ENCODE data around the gene DDTL.

DNA sequence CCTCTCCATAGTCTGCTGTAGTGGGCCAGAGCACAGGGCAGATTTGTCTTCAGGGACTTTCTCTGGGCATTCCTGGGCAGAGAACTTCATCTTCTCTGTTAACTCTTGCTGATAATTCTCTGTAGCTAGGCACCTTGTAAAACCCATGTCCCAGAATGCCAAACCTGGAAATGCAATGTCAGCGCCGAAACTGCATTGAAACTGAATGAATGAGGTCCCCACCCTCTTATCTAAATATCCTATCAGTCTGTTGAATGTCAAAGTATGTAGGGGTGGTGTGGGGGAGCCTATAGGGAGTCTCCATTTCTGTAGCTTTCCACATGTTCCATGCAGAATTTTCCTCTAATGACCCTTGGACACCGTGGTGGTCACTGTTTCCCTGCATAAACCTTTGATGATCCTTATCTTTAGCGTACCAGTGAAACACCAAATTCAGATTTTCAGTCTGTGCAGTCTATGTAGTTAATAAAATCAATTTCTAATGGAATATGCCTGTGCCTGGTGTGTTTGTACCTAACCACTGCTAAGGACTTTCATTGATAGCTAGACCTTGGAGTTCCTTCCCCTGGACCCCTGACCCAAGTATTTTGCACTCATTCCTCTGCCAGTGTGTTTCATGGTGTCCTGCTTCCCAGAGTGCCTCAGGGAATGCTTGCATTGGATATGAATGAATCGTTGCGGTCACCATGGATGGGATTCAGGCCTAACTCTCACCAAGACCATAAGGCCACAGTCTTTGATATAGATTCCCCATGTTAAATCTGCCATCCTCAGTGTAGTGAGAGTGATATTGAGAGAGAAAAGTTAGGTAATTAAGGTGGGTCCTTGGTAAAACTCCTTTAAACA, 41.9 kb downstream of the DDTL start:
- TF ChIP-seq, protein P1, sequence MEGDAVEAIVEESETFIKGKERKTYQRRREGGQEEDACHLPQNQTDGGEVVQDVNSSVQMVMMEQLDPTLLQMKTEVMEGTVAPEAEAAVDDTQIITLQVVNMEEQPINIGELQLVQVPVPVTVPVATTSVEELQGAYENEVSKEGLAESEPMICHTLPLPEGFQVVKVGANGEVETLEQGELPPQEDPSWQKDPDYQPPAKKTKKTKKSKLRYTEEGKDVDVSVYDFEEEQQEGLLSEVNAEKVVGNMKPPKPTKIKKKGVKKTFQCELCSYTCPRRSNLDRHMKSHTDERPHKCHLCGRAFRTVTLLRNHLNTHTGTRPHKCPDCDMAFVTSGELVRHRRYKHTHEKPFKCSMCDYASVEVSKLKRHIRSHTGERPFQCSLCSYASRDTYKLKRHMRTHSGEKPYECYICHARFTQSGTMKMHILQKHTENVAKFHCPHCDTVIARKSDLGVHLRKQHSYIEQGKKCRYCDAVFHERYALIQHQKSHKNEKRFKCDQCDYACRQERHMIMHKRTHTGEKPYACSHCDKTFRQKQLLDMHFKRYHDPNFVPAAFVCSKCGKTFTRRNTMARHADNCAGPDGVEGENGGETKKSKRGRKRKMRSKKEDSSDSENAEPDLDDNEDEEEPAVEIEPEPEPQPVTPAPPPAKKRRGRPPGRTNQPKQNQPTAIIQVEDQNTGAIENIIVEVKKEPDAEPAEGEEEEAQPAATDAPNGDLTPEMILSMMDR (conservative IDR thresholded peaks at IDR 0.05) = no peak
- TF ChIP-seq EZH2 (IDR thresholded peaks at IDR 0.05; ENCODE audit: low read depth) = no peak

Data from PC-9 (cell line).